NCI-H187 (cell line): Measurements from ENCODE around the gene MYOM1.

ENCODE experiments used
- DNase-seq, 2 experiments: peaks; one replicate each; lab custom pipeline; 2025; lab: John Stamatoyannopoulos, UW

MYOM1 gene

DNA sequence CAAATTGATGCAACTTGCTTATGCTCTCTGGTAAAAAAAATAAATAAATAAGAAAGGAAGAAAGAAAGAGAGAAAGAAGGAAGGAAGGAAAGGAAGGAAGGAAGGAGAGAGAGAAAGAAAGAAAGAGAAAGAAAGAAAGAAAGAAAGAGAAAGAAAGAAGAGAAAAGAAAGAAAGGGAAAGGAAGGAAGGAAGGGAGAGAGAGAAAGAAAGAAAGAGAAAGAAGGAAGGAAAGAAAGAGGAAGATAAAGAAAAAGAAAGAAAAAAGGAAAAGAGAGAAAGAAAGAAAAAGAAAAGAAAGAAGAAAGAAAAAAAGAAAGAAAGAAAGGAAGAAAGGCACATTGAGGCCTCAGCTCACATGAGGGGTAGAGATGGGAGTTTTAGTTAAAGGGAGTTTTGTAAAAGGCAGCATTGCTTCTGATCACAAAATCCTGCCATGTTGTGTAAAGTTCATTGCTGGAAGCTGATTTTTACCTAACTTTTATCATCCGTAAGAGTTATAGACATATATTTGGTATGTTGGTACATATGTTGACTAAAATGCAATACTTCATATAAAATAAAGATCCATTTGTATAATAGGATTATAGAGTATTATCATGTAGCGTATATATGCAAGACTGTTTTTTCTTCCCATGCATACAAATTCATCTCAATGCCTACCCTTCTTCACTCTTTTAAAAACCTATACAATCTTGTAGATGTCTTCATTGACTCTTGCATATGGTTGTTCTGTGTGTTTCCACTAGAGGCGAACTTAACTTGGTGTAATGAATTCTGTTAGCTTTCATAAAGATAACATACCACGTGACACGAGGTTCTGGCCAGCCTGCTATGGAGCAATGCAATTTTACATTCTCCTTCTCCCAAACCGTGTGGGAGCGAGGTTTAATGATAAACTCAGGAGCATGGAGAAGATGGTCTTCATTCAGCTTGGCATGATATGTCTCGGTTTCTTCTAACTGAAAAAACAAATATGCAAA lies 32.8 kb downstream of the MYOM1 start:
- no peak for DNase-seq

DNA sequence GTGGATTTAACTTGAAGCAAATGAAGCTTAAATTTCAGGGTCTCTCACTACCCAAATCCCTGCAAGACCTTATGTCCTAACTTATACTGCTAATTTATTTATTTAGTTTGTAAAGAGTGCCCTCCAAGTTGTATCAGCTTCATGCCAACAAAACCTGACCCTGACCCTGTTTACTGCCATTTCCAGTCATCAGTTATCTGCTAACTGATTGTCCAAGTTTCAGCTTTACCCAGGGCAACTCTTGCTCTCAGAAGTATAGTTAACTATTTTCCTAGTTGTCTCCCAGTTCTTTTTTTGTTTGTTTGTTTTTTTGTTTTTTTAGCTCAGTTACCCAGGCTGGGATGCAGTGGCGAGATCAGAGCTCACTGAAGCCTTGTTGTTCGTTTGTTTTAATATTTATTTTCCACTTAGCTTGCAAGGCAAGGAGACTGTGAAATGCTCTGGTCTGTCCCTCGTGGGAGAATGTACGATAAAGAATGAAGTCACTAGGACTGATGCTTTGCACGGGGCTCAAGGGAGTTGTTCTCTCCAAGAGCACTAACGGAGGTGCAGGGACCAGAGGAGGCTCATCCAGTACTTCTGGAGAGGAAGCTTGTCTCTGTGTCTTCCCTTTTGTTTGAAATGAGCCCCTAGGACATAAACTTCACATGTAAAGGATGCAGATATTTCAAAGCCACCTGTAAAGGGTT lies 35.3 kb downstream of the MYOM1 start:
- DNase-seq = no peak

DNA sequence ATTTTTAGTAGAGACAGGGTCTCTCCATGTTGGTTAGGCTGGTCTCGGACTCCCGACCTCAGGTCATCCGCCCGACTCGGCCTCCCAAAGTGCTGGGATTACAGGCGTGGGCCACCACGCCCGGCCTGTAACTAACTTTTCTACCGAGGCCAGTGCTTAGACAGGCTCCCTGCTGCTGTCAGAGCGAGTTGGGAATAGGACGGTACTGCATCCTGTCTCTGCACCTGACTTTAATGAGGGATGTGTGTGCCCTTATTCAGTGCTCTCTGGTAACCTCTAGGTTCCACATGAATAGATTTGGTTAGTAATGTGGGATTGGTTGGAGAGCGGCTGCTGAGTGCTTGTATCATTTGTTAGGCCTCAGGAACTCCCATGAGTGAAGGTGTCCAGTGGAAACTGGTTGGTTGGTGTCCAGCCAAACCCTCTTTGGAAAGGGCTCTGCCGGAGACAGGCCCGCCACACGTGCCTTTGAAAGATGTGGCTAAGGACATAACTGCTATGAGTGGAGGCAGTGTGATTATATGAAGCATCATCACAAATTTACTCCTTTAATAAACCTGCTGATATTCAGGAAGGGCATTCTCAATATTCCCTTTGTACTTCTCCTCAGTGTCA lies 36.6 kb downstream of the MYOM1 start:
- DNase-seq = no peak

DNA sequence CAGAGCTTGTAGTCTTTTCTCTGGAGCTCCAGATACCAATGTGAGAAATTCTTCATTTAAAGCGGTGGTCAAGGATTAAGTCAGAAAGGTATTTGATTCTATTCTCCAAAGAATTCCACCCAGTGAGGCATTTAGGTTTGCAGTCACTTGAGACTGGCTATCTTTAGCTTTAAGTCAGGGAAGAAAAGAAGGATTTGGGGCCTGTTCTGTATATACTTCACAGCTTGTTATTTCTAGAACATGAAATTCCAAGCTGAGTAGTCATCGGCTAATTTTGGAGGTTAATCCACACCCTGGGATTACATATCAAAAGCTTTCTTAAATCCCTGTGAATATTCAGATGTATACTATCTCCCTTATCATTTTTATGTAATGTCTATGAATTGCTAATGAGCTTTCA lies 39.4 kb downstream of the MYOM1 start:
- no peak for DNase-seq

DNA sequence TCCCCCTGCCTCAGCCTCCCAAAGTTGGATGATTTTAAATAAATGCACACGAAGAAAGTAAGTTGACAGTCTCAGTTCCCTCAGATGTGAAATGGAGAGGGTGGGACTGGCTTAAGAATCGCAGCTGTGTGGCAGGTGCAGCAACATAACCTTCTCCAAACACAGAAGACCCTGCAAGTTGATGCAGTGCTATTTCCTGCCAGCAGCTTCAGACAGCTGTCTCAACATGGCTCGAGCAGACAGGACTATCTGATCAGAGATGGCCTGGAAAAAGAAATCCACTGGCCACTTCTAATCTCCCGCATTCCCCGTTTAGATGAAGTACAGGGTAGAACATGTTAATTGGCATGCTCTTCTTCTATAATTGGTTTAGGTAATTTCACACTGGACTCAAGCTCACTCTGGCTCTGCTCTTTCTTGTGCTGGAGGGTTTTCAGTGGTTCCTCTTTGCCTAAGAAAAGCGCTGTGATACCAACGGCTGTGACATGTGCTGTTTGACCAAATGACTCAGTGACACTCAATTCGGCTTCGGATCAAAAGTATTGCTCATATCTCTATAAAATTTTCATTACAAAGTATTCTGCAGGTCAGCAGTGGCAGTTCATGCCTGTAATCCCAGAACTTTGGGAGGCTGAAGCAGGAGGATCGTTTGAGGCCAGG lies 40.2 kb downstream of the MYOM1 start:
- DNase-seq = no peak

DNA sequence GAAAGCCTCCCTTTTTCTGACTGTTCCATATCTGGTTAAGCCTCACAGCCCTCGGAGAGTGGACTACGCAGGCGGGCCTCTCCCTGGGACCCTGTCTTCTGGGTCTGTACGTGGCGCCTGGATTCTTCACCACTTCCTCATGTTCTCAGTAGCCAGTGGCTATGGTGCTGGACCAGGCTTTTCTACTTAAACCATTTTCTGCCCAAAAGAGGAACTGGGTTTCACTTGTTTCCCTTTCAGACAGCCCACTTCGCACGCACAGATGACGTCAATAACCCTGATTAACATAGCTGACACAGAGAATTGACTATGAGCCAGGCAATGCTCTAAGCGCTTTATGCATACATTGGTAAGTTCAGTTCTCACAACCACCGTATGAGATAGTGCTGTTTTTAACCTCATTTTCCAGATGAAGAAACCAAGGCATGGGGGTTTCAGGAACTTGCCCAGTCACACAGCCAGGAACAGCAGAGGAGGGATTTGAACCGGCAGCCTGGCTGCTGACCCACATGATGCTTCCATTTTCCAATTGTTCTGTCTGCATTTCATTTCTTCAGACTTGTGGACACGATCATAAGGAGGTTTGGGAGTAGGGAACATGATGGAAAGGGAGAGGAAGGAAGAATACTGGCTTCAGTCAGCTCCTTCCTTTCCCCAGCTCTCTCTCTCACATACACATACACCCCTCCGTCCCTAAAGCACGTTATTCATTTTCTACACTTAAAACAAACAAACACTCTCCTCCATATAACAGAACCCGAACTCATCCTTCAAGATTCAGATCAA lies 41.7 kb downstream of the MYOM1 start:
- no peak for DNase-seq

DNA sequence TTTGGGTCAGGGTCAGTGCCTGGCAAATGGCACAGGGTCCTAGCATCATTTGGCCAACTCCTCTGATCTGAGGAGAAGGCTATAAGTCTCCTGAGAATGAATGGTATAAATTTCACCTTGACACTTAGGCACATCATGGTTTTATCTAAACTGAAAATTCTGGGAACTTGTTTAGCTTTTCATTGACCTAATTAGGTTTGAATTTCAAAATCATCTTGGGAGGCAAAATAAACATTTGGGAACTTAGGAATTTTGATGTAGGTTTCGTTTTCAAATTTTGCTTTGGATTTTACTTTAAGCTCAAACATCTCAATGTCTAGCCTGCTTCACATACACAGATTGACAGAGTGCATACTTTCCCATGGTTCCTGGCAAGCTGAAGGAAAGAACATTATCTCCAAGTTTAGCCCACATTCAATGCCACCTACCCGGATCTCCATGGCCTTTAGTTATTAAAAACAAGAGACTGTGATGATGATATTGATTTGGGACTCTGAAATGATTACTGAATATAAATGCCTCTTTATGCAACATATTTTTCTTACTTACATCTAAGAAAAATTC lies 44.5 kb downstream of the MYOM1 start:
- no peak for DNase-seq

DNA sequence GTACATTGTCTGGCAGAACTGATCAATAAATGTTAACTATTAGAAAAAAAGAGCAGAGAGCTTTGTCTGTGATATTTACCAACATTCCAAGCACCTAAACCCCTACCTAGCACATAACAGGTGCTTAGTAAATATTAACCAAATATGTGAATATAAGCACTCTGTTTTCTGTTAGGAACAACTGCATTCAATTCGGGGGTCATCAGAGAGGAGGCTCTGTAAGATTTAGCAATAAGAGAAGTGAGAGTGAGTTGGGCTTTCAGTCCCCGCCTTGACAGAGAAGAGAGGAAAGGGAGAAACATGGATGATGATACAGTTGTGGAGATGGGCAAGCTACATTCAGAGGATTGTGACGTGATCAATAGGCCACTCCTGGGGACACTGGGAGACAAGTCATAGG lies 47.7 kb downstream of the MYOM1 start:
- no peak for DNase-seq

DNA sequence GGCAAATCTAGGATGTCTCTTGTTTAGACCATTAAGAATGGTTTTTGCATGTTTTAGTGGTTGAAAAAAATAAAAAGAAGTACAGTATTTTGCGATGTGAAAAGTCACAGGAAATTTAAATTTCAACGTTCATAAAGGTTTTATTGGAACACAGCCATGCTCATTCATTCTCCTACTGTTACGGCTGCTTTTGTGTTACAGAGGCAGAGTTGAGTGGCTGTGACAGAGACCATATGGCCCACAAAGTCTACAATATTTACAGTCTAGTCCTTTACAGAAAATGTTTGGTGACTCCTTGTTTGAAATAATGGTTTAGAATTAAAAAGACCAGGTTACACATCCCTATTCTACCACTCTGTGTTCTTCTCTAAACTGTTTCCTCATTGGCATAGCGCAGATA lies 48.1 kb downstream of the MYOM1 start:
- no peak for DNase-seq

DNA sequence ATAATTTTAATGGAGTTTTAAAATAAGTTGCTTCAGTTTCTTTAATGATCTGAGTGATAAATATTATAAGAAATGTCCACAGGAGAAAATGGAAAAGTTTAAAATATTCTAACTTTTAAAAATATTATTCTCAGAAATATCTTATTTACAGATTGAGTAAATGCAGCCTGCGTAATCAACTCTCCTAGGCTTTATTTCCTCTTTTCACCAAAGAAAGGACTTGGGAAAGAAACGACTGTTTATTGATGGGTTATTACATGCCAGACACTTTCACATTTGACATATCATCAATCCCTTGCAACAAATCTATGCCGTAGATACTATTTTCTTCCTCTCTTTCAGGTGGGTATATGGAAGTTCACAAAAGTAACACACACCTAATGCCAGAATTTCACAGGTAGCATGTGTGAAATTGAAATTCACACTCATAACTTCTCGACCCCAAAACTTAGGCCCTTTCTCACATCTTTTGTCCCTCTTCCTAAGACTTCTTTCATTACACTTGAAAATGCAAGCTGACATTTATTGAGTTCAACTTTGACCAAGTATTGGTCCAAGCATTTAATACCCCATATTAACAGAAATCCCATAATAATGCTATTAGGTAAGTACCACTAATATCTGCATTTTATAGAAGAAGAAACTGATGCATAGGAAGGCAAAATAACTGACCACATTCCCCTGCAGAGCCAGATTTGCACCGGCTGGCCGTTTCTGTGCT lies 49.2 kb downstream of the MYOM1 start:
- DNase-seq = no peak

DNA sequence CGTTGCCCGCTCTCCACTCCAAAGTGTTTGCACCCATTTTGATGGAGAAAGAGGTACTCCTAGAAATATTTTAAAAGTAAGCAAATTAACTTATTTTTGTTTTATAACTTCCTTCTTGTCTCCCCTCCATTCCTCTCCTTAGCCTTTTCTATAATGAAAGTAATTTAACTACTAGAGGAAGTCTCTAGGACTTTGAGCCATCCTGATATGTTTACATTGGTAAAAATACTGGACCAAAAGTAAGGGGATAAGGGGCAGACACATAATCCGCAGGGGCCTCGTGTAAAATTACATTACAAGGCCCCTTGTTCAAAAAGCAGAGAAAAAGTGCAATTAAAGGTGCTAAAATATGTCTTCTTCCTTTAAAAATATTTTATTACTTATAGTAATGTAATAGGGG lies 55.4 kb downstream of the MYOM1 start:
- no peak for DNase-seq

DNA sequence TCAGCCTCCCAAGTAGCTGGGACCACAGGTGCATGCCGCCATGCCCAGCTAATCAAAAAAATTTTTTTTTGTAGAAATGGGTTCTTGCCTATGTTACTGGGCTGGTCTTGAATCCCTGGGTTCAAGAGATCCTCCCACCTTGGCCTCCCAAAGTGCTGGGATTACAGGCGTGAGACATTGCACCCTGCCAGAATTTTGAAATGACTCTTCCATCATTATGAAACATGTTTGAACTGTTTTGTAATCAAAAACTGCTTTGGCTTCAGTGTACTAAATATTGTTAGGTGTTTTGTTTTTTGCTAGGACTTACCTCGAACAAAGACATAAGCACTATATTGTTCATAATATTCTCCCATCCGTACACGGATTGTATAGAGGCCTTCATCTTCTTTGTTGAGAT lies 55.8 kb downstream of the MYOM1 start:
- no peak for DNase-seq

DNA sequence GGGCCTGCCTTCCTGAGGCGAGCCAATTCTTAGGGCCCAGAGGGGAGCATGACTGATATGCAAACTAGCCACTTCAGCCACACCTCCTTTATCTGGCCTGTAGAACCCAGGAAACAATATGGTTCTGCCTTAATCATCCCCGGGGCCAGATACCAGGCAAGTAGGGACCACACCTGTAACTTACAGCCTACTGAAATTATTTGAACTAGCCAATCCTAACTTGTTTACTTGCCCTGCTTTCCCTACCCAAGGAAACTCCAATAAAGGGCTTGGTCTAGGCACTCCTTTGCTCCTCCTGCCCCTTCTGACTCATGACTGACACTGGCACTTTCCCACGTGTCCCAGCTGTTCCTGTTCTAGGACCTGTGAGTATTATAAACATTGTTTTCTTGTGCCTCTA lies 57.6 kb downstream of the MYOM1 start:
- no peak for DNase-seq

DNA sequence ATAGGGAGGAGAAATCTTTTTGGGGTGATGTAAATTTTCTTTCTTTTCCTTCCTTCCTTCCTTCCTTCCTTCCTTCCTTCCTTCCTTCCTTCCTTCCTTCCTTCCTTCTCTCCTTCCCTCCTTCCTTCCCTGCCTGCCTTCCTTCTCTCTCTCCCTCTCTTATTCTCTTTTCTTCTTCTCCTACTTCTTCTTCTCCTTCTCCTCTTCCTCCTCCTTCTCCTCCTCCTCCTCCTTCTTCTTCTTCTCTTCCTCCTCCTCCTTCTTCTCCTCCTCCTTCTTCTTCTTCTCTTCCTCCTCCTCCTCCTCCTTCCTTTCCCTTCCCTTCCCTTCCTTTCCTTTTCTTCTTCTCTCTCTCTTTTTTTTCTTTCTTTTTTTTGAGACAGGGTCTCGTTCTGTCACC lies 59.9 kb downstream of the MYOM1 start:
- no peak for DNase-seq

DNA sequence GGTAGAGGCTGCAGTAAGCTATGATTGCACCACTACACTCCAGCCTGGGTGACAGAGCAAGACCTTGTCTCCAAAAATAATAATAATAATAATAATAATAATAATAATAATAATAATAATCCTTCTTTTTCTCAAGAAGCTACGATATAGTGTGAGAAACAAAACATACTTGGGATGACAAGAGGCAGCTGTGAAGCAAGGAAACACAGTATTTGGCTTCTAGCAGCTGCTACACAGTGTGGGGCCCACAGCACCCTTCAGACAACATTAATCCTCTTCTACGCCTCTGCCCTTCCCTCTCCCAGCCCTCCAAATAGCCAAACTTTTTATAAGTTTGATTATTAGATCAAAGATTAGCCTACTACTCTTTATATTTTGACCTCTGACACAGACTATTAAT lies 62.2 kb downstream of the MYOM1 start:
- no peak for DNase-seq

DNA sequence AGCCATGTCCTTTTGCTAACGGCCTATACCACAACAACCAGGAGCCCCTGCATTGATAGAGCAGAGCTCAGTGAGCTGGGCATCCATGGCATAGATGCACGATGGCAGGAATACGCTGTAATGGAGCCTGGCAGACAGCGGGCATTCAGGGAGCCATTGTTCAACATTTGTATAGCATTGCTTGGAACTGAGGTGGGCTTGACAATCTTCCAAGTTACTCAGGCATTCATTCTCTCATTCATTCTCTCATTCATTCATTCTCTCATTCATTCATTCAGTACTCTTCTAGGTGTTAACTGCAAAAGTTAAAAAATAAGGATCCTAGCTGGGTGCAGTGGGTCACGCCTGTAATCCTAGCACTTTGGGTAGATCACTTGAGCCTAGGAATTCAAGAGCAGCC lies 62.7 kb downstream of the MYOM1 start:
- no peak for DNase-seq

DNA sequence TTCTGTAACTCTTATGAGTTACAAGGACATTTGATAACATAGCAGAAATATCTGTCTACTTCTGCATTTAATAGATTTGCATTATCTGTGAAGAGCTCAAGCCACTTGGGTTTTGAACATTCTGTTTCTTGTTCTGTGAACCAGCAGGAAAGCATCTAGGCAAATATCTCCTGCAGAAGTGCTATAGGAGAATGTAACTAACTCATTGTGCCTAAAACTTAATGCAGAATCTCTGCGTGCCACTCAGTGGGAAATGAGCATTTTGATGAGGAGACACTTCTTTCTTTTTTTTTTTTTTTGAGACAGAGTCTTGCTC lies 63.5 kb downstream of the MYOM1 start:
- no peak for DNase-seq

DNA sequence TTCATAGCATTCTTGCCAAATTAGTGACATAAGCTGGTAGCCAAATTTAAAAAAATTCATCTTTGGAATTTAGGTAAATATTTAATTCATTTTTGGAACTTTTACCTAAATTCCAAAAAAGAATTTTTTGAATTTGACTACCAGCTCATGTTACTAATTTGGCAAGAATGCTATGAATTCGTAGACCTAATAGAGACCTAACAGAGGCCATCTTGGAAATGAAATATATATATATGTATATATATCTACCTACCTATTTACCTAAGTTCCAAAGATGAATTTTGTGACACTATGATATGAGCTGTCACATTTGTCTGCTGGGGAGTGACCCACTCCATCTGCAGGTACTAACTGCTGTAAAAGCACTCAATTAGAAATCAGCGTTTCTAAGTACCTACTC lies 65.6 kb downstream of the MYOM1 start:
- DNase-seq = no peak

DNA sequence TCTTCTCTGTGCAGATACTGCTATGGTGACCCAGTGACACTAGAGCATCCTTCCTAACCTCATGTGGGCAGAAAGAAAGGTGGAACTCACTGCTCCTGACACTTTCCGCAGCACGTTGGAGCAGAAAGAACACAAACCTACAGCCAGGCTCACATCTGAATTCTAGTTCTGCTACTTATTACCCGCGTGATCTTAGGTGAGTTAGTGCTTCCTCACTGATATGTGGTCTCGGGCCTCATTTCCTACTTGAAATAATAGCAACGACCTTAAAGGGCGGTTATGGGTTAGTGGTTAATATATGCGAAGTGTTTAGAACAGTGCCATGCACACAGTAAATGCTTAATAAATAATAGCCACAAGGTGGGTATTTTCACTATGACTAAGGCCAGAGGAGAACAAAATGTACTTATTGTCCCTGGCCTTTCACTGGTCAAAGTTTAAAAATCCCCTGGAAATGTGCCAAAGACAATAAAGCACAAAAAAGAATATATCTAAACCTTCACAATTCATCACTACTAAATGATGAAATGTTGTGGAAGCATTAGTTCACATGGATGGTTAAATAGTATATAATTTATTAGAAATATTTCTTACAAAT lies 66.6 kb downstream of the MYOM1 start:
- DNase-seq = no peak

DNA sequence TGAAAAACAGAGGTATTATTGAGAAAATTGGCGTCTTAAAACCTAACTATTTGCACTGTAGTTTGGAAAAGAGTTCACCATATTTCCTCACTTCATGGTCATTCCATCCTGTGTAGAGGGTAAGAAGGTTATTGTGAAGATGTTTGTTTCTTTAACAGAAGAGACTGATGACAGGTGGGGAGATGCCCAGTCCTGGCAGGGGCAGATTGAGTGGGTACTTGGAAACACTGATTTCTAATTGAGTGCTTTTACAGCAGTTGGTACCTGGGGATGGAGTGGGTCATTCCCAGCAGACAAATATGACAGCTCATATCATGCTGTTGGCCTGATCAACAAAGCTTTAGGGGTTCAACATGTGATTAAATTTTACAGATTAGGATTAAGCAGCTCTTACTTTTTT lies 67.5 kb downstream of the MYOM1 start:
- no peak for DNase-seq
